ENCODE results near the gene TAS1R1.

DNA sequence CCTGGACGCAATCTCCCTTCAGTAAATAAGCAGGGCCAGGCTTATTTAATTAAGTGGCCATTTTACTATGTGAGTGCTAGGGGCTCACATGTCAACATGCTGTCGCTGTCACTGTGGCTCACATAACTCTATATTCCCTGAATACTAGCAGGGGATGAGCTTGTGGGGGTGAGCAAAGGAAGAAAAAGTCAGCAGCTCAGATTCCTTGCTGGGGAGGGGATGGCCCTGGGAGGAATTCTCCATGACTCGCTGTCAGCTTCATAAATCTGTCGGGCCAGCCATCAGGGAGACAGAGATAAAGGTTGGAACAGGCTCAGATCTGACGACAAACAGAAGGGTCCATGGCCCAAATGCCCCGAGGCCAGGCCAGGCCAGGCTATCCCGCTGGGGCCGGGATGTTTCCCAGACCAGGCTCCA, 37.7 kb upstream of the TAS1R1 start:
- TF ChIP-seq, protein P1, sequence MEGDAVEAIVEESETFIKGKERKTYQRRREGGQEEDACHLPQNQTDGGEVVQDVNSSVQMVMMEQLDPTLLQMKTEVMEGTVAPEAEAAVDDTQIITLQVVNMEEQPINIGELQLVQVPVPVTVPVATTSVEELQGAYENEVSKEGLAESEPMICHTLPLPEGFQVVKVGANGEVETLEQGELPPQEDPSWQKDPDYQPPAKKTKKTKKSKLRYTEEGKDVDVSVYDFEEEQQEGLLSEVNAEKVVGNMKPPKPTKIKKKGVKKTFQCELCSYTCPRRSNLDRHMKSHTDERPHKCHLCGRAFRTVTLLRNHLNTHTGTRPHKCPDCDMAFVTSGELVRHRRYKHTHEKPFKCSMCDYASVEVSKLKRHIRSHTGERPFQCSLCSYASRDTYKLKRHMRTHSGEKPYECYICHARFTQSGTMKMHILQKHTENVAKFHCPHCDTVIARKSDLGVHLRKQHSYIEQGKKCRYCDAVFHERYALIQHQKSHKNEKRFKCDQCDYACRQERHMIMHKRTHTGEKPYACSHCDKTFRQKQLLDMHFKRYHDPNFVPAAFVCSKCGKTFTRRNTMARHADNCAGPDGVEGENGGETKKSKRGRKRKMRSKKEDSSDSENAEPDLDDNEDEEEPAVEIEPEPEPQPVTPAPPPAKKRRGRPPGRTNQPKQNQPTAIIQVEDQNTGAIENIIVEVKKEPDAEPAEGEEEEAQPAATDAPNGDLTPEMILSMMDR (IDR thresholded peaks at IDR 0.05), result no peak
- no peak for TF ChIP-seq POLR2A (IDR thresholded peaks at IDR 0.05)
